H1 (cell line): Measurements from ENCODE around the gene DIPK1A. TPM values are rescaled to one million over a fixed set of nuclear protein-coding genes. Genes with fewer than 3 reads are reported as not detected.

ENCODE experiments used
- JUND ChIP-seq: IDR thresholded peaks from 2 replicates; pipeline ENCODE4 v1.6.1; 2011; ENCODE audit warnings: mild to moderate bottlenecking, improper control_type of control experiment, low read length
- polyA plus RNA-seq, 7 experiments: library from polyadenylated mRNA; depleted of rRNA in 3 of 7; stranded (reverse) in 5 of 7; unstranded in 2 of 7; fragments of >200 nt in 5 of 7; fragments of 200-250 nt in 2 of 7; gene quantifications; 1 replicate in 5 of 7; 2 replicates in 1 of 7; 4 replicates in 1 of 7; pipeline versions ENCODE4 v1.2.1 to v1.2.3, GENCODE V29; 2011 to 2013; ENCODE audit warnings: missing spikeins in 2 of 7, mixed read lengths in 2 of 7
- total RNA-seq: library from RNA; stranded (reverse); fragmentation: NEBNext Ultra II Directional; extraction: Animal tissue kit (Norgen Biotek cat#: 25700); gene quantifications from 2 replicates; pipeline ENCODE4 v1.2.1, GENCODE V29; 2021

DIPK1A gene
- total and polyA plus RNA-seq, 2 of the 8 experiments (the other 6 are each of a cell fraction or from before 2014, with no cell fraction given) = 2.5 to 5.0 TPM

DNA sequence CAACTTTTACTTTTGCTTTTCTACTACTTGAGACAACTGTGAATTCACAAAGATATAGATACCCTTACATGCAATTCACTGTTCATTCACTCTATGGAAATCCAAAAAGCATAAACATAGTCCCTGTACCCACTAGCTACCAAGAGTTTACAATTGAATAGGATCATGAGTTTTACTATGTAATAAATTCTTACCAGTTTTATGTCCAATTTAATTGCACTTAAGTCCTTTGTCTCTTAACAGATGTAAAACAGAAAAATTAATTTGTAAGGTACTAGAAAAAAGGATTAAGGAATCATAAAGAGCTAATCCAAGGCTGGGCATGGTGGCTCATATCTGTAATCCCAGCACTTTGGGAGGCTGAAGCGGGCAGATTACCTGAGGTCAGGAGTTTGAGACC lies 24.4 kb downstream of the DIPK1A start (continued):
- no peak for TF ChIP-seq JUND
